Stimulated activated effector memory CD8-positive, alpha-beta T cell treated with anti-CD3 and anti-CD28 coated beads, Interleukin-12 subunit alpha, Interleukin-12 subunit beta, amount 100 ng/mL, for 72 hours (primary cell): Measurements from ENCODE around the gene DNLZ.

Experiments
- ATAC-seq: fragments of 150-1000 bp; cut with Tn5 transposase; 2 replicates; pipeline ENCODE4 v1.10.0; 2021
- DNase-seq, 2 donors: peaks; one replicate each; pipeline ENCODE4 v3.0.0; 2021 to 2022; ENCODE audit warnings: low spot score in 2 of 2
- H3K27ac Mint-ChIP-seq: one replicate; pipeline ENCODE4 v1.8.0; 2022; ENCODE audit warnings: mild to moderate bottlenecking, mixed read lengths
- H3K36me3 Mint-ChIP-seq: one replicate; pipeline ENCODE4 v1.8.0; 2022; ENCODE audit warnings: mild to moderate bottlenecking, mixed read lengths
- H3K4me1 Mint-ChIP-seq: one replicate; pipeline ENCODE4 v1.8.0; 2022; ENCODE audit warnings: mixed read lengths
- H3K4me3 Mint-ChIP-seq: one replicate; pipeline ENCODE4 v1.8.0; 2022; ENCODE audit warnings: mild to moderate bottlenecking, mixed read lengths
- H3K9me3 Mint-ChIP-seq: one replicate; pipeline ENCODE4 v1.8.0; 2022; ENCODE audit warnings: mixed read lengths

DNLZ gene

DNA sequence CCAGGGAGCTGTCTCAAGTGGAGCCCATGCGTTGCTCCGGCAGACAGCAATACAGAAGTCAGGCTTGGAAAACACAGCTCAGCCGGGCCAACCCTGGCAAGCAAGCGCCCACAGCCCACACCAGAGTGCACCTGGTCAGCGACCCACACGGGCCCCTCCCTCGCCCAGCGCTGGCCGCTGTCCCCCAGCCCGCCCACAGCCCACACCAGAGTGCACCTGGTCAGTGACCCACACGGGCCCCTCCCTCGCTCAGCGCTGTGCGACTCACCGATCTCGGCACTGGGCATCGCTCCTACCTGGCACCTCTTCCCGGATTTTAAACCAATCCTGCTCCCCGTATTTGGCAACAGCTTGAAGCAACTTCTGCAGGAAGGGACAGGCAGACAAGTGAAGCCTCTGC is 23.7 kb upstream of the DNLZ start:
- H3K27ac Mint-ChIP-seq = no peak overlapping the region
- H3K4me1 Mint-ChIP-seq = peaks cover 26% of the 10 kb centered on the region
- no peaks in the 10 kb centered on the region for H3K9me3 Mint-ChIP-seq
- ATAC-seq = no peak
- peaks cover 96% of the 10 kb centered on the region for H3K36me3 Mint-ChIP-seq
- H3K4me3 Mint-ChIP-seq = no peak overlapping the region
- DNase-seq = no peak

DNA sequence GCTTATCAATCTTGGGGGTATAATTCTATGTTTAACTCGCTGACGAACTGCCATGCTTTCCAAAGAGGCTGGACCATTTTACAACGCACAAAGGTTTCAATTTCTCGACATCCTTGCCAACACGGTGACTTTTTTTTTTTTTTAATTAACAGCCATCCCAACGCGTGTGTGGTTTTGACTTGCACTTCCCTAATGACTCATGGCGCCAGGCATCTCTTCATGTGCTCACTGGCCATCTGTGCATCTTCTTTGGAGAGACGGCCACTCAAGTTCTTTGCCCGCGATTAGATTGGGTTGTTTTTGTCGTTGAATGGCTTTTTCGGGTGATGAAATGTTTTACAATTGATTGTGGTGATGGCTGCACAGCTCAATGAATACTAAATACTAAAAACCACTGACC is 22.5 kb upstream of the DNLZ start:
- Mint-ChIP-seq H3K9me3 (no peaks in the 10 kb centered on the region), H3K27ac (peak overlapping the region; percentile 40), H3K4me3 (peak overlapping the region; percentile 34), H3K4me1 (peaks cover 26% of the 10 kb centered on the region), H3K36me3 (peaks cover 92% of the 10 kb centered on the region)
- ATAC-seq (peak; percentile 44), DNase-seq (peak in 1 of 2 donors; percentile 67)

DNA sequence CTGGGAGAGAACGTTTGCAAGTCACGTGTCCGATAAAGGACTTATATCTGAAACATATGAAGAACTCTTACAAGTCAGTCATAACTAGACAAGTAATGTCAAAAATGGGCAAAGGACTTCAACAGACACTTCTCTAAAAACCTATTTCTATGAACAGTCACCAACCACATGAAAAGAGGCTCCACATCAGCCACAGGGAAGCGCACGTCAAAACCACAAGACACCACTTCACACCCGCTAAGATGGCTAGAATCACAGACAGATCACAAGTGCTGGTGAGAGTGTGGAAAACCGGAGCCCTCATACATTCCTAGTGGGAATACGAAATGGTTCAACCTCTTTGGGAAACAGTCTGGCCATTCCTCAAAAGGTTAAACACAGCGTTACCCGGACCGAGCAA is 21.5 kb upstream of the DNLZ start:
- ATAC-seq = peak; percentile 91
- H3K4me3 Mint-ChIP-seq = peak overlapping the region; percentile 14
- H3K27ac Mint-ChIP-seq = peak overlapping the region; percentile 40
- H3K36me3 Mint-ChIP-seq = peaks cover 88% of the 10 kb centered on the region
- peak in 1 of 2 donors; percentile 68 for DNase-seq
- H3K4me1 Mint-ChIP-seq = peaks cover 26% of the 10 kb centered on the region
- H3K9me3 Mint-ChIP-seq = no peaks in the 10 kb centered on the region

DNA sequence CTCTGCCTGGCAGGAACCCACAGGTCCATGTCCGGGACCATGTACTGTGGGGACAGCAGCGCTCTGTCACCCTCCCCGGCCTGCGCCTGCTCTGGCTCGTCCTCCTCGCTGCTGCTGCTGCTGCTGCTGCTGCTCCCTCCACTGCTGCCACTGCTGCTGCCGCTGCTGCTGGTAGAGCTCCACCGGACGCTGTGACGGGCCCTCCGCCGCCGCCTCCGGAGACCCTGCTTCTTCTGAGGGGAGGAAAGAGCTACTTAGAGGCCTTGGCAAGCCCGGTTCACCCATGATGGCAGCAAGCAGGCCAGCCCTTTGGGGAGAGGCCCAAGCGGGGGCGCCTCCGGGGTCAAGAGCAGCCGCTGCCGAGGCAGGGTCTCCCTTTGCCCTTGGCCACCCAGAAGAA is 19.9 kb upstream of the DNLZ start:
- Mint-ChIP-seq H3K27ac (no peak overlapping the region), H3K4me3 (no peak overlapping the region), H3K4me1 (peaks cover 26% of the 10 kb centered on the region), H3K36me3 (peaks cover 72% of the 10 kb centered on the region), H3K9me3 (no peaks in the 10 kb centered on the region)
- no peak for DNase-seq
- ATAC-seq = no peak

DNA sequence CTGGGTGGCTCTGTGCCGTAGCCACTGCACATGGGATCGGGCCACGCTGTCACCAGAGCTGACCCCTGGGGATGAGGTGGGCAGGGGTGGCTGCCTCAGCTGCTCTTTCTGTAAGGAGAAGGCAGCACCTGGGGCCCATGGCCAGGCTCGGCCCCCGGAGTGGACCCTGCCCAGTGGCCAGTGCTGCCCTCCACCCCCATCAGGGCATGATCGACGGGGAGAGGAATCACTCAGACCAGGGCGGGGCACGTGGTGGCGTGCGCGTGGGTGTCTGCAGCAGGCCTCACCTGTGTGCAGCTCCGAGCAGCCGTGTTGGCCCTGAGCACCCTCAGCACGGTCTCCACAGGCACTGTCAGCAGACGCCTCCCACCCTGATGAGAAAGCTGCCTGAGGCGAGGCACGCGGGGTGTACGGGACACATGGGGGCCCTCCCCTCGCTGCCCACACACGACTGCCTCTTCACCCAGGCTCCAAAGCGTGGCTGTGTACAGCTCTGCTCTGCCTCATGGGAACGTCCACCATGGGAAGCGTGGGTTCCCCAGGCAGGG is 18.5 kb upstream of the DNLZ start:
- H3K27ac Mint-ChIP-seq = no peak overlapping the region
- H3K9me3 Mint-ChIP-seq = no peaks in the 10 kb centered on the region
- H3K4me3 Mint-ChIP-seq = no peak overlapping the region
- DNase-seq (no peak), ATAC-seq (no peak)
- peaks cover 26% of the 10 kb centered on the region for H3K4me1 Mint-ChIP-seq
- H3K36me3 Mint-ChIP-seq = peaks cover 58% of the 10 kb centered on the region

DNA sequence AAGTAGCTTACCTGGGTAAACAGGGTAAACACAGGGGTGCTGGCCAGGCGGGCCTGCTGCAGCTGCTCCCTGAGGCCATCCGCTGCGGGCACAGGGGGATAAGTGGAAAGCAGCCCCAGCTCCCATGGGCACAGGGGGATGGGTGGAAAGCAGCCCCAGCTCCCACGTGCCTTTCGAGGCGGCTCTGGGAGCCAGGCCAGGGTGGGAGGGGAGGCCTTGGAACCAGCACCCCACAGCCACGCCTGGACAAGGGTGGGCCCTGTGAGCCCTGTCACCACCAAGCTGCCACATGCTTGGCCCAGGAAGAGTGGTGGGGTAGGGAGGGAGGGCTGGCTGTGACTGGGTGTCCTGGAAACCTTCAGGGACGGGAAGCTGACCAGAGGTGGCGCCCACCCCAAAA is 17.8 kb upstream of the DNLZ start:
- Mint-ChIP-seq H3K9me3 (no peaks in the 10 kb centered on the region), H3K4me1 (peaks cover 20% of the 10 kb centered on the region), H3K27ac (no peak overlapping the region), H3K4me3 (no peak overlapping the region), H3K36me3 (peaks cover 56% of the 10 kb centered on the region)
- DNase-seq (no peak), ATAC-seq (no peak)

DNA sequence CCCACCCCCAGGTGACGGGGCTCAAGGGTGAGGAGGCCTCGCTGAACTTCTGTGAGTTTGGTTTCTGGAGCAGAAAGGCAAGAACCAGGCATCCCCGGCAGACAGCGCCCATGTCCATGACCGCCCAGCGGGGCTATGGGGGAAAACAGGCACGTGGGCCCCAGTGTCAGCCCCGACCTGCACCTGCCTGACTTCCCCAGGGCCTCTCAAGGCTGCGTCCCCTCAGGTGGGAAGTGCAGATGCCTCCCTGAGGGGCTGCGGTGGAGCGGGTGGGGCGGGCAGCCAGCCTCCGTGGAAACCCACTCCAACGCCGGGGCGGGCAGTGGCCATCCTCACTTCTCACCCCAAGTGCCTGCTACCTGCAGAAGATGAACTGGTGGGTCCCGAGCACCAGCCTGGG is 16.8 kb upstream of the DNLZ start:
- H3K9me3 Mint-ChIP-seq = no peaks in the 10 kb centered on the region
- no peak overlapping the region for H3K4me3 Mint-ChIP-seq
- H3K27ac Mint-ChIP-seq = no peak overlapping the region
- DNase-seq (no peak), ATAC-seq (no peak)
- H3K4me1 Mint-ChIP-seq = peaks cover 10% of the 10 kb centered on the region
- peaks cover 54% of the 10 kb centered on the region for H3K36me3 Mint-ChIP-seq

DNA sequence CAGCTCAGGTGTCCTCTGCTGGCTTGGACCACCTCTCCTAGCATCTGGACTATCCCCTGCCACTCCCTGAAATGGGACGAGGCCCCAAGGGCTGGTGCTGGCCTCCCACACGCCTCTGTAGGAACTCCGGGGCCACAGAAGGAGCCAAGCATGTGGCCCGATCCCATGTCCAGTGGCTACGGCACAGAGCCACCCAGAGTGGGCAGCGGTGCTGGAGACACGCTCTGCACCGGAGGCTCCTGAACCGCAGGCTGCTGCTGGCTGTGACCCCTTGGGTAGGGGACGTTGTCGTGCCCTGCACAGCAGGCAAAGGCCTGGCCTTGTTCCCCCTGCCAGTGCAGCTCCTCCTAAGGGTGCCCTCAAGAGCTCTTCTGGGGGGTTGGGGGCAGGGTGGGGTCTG is 16.3 kb upstream of the DNLZ start:
- H3K36me3 Mint-ChIP-seq = peaks cover 50% of the 10 kb centered on the region
- H3K9me3 Mint-ChIP-seq = no peaks in the 10 kb centered on the region
- no peak for ATAC-seq
- H3K4me1 Mint-ChIP-seq = peaks cover 5% of the 10 kb centered on the region
- no peak overlapping the region for H3K27ac Mint-ChIP-seq
- no peak overlapping the region for H3K4me3 Mint-ChIP-seq
- no peak for DNase-seq

DNA sequence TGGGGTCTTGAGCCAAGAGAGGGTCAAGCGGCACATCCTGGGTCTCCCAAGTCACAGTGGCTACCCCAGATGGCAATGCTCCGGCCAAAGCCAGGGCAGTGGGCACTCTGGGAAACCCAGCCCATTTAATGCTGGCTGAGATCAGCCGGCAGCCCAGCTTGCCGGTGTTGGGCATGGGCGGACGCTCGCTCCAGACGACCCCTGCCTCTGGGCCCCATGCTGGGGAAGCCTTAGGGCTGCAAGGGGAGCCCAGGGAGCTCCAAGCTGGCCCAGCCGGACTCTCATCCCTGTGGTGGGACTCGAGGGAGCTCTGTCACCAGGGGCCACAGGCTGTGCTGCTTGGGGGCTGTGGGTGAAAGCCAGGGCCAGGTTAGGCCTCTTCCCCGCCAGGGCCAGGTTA is 15.9 kb upstream of the DNLZ start:
- Mint-ChIP-seq H3K9me3 (no peaks in the 10 kb centered on the region), H3K27ac (no peak overlapping the region), H3K4me1 (peaks cover under 1% of the 10 kb centered on the region), H3K4me3 (no peak overlapping the region), H3K36me3 (peaks cover 45% of the 10 kb centered on the region)
- DNase-seq (no peak), ATAC-seq (no peak)

DNA sequence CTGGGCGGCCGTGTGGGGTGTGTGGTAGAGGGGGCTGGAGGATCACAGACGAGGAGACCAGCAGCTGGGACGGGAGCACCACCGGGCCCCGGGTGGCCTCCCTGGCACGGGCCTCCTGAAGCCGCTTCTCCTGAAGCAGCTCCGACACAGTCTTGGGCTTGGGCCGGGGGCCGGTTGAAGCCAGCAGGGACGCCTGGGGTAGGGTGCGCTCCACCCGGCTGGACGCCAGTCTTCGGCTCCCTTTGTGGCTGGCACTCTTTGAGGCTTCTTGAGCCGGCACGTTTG is 15.4 kb upstream of the DNLZ start:
- no peaks in the 10 kb centered on the region for H3K4me1 Mint-ChIP-seq
- ATAC-seq (no peak), DNase-seq (no peak)
- no peak overlapping the region for H3K27ac Mint-ChIP-seq
- H3K36me3 Mint-ChIP-seq = peaks cover 40% of the 10 kb centered on the region
- no peak overlapping the region for H3K4me3 Mint-ChIP-seq
- H3K9me3 Mint-ChIP-seq = no peaks in the 10 kb centered on the region

DNA sequence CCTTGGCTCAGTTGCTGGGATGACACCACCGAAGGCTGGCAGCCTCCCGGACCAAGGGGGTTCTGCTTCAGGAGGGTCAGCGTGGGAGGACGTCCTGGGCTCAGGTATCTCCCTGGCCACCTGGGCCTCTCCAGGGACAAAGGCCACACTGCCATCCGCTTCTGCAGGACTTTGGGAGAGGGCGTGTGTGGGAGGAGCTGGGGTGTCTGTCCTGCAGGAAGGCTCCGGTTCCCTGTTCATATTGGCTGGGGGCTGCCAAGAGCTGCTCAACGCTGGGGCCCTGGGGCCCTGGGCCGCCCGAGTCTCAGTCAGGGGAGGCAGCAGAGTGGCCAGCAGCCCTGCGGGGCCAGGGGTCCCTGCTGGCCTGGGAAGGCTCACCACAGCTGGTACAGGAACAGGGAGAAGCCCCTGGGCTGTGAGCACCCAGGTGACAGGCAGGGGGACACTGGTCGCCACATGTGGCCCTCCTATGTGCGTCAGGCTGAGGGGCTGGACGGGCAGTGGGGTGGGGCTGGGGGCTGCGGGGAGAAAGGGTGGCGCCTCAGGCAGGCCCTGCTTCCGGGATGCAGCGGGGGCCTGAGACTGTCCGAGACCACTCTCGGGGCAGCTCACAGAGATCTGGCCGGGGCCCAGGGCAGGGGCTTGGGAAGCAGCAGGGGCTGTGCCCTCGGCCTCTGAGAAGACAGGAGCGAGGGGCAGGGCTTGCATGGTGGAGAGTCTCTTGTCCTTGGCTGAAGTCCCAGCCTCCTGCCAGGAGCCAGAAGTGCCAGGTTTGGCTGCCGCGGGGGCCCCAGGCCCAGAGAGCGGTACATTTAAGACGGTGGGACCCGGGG is 14.8 kb upstream of the DNLZ start:
- DNase-seq = no peak
- no peak for ATAC-seq
- Mint-ChIP-seq H3K27ac (no peak overlapping the region), H3K9me3 (no peaks in the 10 kb centered on the region), H3K4me3 (no peak overlapping the region), H3K36me3 (peaks cover 35% of the 10 kb centered on the region), H3K4me1 (no peaks in the 10 kb centered on the region)

DNA sequence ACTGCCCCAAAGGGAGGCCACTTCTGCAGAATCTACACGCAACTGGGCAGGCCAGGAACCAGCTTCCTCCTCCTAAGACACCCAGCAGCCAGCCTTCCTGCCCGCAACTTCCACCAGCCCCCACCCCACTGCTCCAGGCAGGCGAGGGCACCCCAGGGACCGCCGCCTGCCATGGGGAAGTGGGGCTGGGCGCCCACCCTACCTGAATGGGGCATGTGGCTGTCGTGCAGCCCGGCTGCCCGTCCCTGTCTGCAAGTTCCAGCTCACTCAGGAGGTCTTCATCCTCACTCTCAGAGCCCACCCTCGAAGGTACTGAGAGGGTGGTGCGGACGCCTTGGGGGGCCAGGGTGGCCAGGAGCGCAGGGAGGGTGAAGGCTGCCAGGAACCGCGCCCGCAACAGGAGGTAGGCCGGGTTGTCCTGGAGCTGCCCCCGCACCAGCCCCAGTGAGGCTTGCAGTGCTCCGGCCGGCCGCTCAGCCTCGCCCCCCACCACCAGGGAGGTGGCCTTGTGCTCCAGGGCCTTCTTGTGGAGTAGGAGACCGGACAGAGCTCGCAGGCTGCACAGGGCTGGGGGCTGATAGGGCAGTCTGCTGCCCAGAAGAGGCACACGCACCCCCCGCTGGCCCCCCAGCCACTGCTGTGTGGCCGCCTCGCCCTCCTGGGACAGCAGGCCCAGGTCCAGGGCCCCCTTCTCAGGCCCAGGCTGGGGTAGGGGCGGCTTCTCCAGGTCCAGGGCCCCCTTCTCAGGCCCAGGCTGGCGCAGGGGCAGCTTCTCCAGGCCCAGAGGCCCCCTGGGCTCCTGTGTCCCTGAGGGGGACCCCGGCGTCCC is 14.0 kb upstream of the DNLZ start:
- Mint-ChIP-seq H3K4me1 (peaks cover 5% of the 10 kb centered on the region), H3K9me3 (no peaks in the 10 kb centered on the region), H3K27ac (no peak overlapping the region), H3K4me3 (no peak overlapping the region), H3K36me3 (peaks cover 31% of the 10 kb centered on the region)
- ATAC-seq (no peak), DNase-seq (no peak)

DNA sequence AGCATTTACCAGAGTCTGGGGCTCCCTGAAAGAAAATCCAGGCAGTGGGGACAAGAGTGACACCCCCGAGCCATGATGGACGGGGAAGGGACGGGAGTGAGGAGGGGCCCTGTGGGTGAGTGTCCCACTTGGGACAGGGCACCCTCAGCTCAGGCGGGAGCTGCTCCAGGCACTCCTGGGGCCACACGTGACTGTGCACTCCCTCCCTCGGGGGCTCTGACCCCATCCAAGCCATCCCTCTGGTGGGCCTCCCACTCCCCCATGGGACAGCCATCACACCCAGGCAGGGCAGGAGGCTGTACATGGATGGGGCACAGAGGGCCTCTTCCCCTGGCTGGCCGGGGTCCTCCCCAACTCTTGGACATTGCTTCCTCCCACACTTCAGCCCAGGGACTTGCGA is 12.9 kb upstream of the DNLZ start:
- H3K9me3 Mint-ChIP-seq = no peaks in the 10 kb centered on the region
- DNase-seq (no peak), ATAC-seq (no peak)
- peaks cover 22% of the 10 kb centered on the region for H3K36me3 Mint-ChIP-seq
- no peak overlapping the region for H3K4me3 Mint-ChIP-seq
- H3K4me1 Mint-ChIP-seq = peaks cover 5% of the 10 kb centered on the region
- H3K27ac Mint-ChIP-seq = no peak overlapping the region

DNA sequence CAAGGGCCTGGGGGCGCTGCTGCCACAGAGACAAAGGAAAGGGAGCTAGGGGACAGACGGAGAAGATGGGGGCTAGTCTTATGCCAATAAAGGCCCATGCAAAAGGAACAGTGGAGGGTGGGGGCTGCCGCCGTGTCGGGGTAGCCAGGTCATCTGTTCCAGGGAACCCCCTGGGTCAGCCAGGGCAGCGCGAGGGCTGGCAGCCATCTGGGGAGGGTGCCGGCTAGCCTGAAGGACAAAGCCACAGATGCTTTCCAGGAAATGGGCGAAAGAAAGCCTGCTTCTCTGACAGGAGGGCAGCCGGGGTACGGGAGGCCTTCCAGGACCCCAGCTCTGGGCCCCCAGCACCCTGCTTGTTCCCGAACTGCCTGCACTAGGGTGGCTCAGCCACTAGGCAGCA is 11.6 kb upstream of the DNLZ start:
- Mint-ChIP-seq H3K36me3 (peaks cover 14% of the 10 kb centered on the region), H3K4me3 (no peak overlapping the region), H3K9me3 (no peaks in the 10 kb centered on the region)

DNA sequence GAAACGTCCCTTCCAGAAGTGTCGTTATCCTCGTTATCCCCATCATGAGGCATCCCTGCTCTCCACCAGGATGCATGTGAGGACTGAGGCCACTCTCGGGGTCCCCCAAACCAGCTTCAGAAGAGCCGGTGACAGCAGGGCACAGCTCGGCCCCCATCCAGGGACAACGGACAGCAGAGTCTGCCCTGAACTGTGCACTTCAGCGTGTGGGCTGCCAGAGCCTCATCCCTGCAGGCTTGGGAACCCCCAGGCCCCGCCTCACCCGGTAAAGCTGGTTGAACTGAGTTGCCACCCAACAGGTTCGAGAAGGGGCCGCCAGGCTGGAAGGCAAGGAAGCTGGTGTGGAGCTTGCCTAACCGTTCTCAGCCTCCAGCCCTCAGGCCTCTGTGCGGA is 10.6 kb upstream of the DNLZ start:
- Mint-ChIP-seq H3K27ac (no peak overlapping the region), H3K36me3 (peaks cover 14% of the 10 kb centered on the region), H3K4me3 (no peak overlapping the region), H3K4me1 (peaks cover 5% of the 10 kb centered on the region), H3K9me3 (no peaks in the 10 kb centered on the region)
- DNase-seq (no peak), ATAC-seq (no peak)

More for the DNA sequence above, 11.6 kb upstream of the DNLZ start:
- Mint-ChIP-seq H3K27ac (no peak overlapping the region), H3K4me1 (peaks cover 5% of the 10 kb centered on the region)
- DNase-seq (no peak), ATAC-seq (no peak)
